Measurements from ENCODE around the gene TFG.
"Not testable (repeated sequence)": the region's sequence is repeated elsewhere in the genome, so short reads cannot be mapped to it uniquely, and the experiment has no call there.

The TFG gene

DNA sequence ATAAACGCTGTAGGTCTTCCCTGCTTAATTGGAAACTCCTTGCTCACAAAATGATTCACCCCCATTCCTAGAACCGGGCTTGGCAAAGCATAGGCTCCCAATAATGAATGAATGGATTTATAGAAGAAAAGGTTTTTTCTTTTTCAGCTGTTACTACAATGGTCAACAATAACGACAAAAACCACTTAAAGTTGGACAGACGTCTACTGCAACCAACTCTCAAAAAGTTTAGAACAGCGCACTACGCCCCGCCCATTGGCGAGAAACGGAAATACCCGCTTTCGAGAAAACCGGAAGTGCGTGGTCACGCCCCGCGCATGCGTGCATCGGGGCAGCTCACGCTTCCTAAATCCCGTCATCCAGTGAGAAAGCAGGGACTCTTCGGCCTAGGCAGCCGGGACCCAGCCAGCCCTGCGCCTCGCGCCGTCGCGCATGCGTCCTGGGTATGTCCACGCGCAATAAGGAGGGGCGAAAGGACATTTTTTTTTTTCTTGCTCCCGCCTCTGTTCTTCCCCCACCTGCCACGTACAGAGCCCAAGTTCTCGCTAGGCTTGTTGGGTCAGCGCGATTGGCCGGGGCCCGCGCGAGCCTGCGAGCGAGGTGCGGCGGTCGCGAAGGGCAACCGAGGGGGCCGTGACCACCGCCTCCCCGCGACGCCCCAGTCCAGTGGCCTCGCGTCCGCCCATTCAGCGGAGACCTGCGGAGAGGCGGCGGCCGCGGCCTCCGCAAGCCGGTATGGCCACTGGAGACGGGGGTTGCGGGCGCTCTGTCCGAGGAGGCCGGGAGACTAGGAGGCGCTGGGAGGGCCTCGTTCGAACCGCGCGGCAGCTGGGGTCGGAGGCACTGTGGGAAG, at the start of gene TFG:
TSS of gene TFG (plus strand) at position 506 of the 853 bp plus-strand sequence. CDS start 4,192 bp downstream, outside the sequence.
- peak; percentile 99 for FAIRE-seq
- DNase-seq (ENCODE audit: extremely low spot score, insufficient read length, low read depth) = peak; percentile 97

DNA sequence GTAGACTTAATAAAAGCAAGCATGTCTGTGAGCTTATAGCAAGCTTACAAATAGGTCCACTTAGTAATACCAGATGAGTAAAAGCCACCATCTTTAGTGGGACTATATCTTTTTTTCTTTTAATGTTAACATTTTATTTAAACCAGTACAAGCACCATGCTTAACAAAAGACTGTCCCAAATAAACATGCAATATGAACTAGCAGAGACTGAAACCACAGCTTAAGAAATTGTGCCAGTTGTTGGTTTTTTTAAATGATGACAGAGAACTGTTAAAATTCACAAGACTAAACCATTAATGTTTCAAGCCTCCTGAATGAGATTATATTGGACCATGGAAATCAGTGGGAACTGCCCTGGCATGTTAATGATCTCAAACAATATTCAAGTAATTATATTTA, 48.0 kb upstream of the TFG start:
- not testable (repeated sequence) for FAIRE-seq; DNase-seq (ENCODE audit: extremely low spot score, insufficient read length, low read depth)

DNA sequence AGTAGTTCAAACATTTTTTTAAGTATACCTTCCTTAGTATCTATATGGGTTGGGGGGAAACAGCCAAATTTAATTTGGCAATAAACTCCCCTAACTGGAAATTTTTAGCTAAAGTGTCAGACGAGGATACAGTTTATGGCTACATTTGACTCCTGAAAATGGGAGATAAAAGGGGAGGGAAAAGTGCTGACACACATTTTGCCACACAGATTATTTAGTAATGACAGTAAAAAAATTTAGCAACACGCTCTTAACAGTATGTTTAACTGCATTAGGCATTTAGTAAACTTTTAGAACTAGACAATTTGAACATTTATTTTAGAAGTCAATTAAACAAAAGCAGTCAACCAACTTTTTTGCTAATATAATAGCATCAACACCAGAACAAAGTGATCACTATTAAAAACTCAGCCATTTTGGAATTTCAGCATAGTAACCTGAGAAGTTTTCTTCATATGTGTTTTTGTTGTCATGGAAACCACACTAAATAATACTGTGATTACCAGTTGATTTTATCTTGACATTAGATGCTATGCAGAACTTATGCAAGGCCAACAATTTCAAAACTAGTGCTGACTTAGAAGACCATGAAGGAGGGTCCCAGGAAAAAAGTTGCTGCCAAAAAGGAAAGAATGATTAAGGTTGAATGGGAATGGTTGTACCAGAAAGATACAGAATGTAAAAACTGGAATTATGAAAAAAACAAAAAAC, 47.0 kb upstream of the TFG start:
- FAIRE-seq (no peak), DNase-seq (ENCODE audit: extremely low spot score, insufficient read length, low read depth) (no peak)

DNA sequence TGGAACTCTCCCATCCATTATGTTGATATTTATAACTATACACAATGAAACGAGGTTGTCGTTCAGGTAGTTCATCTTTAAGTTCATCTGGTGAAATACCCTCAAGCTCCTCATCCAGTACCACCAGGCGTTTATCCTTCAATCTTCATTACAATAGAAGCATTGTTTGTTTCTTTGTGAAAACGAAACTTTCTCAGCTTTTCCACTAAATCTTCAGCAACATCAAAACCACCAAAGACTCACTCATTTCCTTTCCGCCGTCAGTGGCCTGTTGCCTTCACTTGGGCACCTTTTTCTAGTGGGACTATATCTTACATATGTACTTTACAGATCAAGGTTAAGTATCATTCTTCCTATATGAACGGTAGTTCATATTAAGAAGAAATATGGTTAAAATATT, 44.1 kb upstream of the TFG start:
- no peak for FAIRE-seq
- no peak for DNase-seq (ENCODE audit: extremely low spot score, insufficient read length, low read depth)

DNA sequence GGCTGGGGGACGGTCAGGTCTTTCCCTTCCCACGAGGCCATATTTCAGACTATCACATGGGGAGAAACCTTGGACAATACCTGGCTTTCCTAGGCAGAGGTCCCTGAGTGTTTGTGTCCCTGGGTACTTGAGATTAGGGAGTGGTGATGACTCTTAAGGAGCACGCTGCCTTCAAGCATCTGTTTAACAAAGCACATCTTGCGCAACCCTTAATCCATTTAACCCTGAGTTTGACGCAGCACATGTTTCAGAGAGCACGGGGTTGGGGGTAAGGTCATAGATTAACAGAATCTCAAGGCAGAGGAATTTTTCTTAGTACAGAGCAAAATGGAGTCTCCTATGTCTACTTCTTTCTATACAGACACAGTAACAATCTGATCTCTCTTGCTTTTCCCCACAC, 42.6 kb upstream of the TFG start:
- DNase-seq (ENCODE audit: extremely low spot score, insufficient read length, low read depth); FAIRE-seq: not testable (repeated sequence)

DNA sequence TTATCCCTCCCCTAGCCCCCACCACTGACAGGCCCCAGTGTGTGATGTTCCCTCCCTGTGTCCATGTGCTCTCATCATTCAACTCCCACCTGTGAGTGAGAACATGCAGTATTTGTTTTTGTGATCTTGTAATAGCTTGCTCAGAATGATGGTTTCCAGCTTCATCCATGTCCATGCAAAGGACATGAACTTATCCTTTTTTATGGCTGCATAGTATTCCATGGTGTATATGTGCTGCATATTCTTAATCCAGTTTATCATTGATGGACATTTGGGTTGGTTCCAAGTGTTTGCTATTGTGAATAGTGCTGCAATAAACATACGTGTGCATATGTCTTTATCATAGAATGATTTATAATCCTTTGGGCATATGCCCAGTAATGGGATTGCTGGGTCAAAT, 42.0 kb upstream of the TFG start:
- not testable (repeated sequence) for DNase-seq (ENCODE audit: extremely low spot score, insufficient read length, low read depth); FAIRE-seq

DNA sequence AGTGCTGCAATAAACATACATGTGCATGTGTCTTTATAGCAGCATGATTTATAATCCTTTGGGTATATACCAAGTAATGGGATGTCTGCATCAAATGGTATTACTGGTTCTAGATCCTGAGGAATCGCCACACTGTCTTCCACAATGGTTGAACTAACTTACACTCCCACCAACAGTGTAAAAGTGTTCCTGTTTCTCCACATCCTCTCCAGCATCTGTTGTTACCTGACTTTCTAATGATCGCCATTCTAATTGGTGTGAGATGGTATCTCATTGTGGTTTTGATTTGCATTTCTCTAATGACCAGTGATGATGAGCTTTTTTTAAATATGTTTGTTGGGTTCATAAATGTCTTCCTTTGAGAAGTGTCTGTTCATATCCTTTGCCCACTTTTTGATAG, 38.3 kb upstream of the TFG start:
- FAIRE-seq; DNase-seq (ENCODE audit: extremely low spot score, insufficient read length, low read depth): not testable (repeated sequence)

DNA sequence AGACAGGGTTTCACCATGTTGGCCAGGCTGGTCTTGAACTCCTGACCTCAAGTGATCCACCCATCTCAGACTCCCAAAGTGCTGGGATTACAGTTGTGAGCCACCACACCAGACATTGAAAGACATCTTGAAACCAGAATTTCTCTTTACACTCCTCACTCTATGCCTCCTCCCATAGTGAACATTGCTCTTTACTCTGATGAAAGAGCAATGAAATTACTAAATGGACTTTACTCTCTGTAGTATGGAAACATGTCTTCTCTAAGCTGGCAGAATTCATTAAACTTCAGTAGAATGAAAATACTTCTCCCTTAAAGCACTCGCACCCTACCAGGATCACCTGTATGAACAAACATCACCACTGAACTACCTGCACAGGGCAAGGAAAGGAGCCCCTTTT, 27.8 kb upstream of the TFG start:
- DNase-seq (ENCODE audit: extremely low spot score, insufficient read length, low read depth) = no peak
- FAIRE-seq = no peak

DNA sequence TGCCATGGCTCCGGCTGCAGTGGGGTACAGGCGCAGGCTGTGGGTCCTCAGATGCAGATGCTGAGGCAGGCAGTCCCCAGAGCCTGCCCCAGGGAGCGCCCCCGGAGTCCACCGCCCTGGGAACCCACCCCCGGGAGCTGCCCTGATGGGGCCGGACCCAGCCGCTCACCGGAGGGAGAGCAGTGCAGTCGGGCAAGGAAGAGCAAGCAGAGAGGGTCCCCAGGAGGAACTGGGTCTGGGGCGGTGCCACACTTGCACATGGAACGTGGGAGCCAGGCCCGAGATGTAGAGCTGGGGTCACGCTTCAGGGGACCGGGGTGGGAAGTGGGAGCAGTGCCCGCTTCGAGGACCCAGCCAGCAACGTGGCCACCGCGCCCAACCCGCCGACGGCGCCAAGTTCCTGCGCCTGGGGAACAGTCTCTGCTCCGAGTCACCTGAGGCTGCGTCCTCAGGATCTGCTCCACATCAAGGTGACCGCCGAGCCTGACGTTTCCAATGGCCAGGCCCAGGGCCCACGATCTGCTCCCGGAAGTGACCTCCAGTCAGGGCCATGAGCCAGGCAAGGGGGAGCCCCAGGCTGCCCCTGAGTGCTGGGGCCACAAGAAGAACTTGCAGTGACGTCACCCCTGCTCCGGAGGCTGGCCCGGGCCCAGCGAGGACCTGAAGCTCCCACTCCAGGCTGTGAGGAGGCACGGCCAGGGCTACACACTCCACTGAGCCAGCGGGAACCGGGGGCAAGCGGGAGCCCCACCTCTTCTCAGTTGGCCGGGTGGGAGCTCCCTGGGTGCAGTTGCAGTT, 27.0 kb upstream of the TFG start:
- no peak for DNase-seq (ENCODE audit: extremely low spot score, insufficient read length, low read depth)
- no peak for FAIRE-seq

DNA sequence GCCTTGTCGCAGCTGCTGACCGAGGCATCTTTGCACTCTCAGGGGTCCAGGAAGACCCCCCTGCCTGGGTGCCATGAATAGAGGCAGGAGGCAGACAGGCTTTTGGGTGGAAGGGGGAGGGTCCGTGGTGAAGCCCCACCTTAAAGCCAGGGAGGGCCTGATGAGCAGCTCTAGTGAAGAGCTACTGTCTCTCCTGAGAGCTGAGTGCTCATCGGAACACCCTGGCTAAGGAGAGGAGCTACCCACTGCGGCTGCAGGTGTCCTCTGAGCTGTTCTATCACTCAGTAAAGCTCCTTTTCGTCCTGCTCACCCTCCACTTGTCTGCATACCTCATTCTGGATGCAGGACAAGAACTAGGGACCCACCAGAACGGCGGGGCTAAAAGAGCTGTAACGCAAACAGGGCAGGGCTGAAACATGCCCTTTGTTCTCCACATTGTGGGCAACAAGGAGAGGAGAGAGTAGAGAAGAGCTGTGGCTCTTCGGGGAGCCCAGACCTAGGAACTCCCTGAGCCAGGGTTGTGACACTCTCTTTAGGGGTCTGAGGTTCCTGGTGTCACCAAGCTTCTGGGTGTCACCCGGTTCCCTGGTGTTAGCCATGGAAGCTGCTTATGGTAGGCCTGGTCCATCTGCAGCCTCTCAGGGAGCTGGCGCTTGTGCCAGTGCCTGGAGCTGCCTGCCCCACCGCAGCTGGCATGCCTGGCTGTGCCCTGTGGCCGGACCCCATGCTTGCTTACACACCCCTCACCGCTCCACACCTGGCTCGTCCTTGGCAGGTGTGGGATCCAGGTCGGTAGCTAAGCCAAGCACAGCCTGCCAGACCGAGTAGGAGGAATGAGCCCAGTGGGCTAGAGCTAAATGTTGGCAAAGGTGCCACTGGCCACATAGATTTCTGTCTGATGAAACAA, 26.2 kb upstream of the TFG start:
- FAIRE-seq = no peak
- no peak for DNase-seq (ENCODE audit: extremely low spot score, insufficient read length, low read depth)

DNA sequence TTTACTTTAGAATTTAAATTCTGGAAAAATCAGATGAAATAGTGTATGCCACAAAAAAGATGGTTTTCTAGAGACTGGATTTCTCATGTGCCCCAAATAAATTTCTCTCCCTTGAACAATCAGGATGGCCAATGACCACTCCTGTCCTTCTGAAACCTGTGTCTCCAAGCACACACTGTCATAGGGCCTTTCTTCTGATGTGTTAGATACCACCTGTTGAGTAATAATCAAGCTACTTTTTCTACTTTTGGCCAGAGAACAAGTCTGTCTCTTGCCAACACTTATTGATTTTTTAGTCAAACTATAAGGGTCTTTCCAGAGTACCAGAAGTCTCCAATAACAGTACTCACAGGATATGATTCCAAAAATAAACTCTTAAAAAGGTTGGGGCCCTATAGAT, 16.1 kb upstream of the TFG start:
- DNase-seq (ENCODE audit: extremely low spot score, insufficient read length, low read depth) (no peak), FAIRE-seq (no peak)

DNA sequence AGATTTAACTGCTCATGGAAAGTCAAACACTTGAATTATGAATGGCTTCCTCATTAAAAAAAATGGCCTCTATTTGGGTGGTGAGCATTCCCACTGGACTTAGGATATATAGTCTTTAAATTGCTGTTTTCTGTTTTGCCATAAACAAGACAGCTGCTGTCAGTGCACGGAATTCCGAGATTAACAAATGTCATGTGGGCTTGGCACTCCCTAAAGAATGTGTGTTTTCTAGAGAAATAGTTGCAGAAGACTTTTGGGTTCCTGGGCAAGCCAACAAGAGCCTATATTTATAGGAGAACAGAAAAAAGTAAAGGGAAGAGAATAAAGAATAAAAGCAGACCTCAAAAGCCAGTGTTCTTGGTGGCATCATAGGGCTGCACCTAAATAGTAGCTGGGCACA, 13.6 kb upstream of the TFG start:
- DNase-seq (ENCODE audit: extremely low spot score, insufficient read length, low read depth) (no peak), FAIRE-seq (no peak)

DNA sequence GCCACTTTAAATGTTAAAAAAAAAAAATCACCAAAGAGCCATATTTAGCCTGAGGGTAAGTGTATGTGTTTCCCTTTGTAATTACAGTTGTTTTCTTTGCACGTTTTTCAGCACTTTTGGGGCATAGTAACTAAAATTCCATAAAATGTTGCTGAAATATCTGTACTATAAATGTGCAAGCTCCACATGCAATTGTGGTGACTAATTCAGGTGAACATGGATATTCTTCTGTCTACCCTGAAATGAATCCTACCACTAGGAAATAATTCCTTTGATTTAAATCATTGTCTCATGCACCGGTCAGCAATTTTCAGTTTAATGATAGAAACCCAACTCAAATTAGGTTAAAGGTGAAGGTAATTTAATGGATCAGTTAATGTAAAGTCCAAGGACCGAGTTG, 13.1 kb upstream of the TFG start:
- no peak for FAIRE-seq
- DNase-seq (ENCODE audit: extremely low spot score, insufficient read length, low read depth) = no peak

DNA sequence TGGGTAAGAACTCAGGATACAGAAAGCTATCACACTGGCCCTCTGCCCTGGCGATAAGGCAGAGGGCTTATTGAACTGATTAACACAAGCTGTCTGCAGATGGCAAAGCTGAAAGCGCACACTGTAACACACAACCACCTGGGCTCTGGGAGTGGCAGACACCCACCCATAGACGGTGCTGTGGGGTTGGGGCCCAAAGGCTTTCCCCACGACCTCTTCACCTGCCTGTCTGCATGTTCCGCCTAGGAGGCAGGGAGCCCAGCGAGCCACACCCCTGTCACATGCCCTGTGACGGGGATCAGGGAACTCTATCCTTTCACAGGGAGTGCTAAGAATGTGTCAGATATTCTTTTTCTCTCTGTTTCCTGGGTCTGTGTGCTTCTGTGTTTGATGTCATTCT, 12.1 kb upstream of the TFG start:
- FAIRE-seq (no peak), DNase-seq (ENCODE audit: extremely low spot score, insufficient read length, low read depth) (no peak)

DNA sequence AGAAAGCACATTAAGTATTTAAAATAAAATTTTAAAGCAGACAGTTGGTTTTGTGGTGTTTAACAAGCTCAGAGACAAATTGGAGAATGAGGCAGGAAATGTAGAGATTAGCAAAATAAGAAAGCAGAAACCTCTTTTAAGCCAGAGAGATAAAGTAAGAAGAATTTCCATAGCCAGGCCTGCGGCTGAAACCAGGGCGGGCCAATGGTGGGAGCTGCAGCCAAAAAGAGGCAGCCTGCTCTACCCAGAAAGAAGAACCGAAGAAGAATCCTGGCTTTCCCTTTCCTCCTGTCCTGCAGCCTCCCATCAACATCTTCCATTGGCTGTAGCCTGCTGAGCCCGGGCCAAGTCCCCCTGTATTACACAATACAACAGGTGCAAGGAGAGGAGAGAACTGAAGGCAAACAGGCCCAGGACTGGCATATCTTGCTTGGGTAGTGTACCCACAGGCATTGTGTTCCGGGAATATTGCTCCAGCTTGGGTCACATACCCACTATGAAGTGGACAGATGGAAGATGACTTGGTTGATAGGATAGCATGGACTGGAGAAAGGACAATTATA, 11.5 kb upstream of the TFG start:
- no peak for FAIRE-seq
- no peak for DNase-seq (ENCODE audit: extremely low spot score, insufficient read length, low read depth)

DNA sequence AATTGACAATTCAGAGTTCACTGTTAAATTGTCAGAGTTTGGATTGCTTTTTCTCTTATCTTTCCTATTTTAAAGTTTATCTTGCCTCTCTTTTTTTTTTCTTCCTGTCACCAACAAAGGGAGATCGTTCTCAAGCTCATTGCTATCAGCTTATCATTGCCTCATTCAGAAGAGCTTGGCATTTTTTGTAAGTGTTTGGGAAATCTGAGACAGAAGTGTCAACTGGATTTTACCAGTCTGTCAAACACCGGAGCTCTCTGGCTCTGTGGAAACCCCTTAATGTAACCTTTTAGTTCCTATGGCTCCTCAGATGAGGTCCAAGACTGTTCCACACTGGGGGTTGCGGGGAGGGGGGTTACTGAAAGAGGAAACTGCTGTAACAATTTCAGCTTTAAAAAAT, 10.6 kb upstream of the TFG start:
- DNase-seq (ENCODE audit: extremely low spot score, insufficient read length, low read depth) (no peak), FAIRE-seq (no peak)

DNA sequence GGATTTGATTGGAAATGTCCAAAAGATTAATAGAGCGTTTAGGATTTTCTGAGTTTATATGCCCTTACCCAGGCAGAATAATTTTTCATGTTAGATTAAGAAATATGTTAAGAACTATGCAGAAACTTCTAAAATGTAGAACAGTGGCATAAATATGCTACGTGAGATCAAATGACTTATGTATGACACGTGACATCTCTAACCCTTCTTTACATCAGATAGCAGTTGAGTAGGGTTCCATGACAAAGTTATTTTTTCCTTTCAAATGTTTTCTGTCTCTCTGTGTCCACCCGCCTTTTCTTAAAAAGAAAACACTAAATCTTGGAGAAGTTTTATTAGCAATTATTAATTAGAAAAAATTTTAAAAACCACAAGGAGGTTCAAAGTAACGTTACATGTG, 8.6 kb upstream of the TFG start:
- FAIRE-seq = no peak

DNA sequence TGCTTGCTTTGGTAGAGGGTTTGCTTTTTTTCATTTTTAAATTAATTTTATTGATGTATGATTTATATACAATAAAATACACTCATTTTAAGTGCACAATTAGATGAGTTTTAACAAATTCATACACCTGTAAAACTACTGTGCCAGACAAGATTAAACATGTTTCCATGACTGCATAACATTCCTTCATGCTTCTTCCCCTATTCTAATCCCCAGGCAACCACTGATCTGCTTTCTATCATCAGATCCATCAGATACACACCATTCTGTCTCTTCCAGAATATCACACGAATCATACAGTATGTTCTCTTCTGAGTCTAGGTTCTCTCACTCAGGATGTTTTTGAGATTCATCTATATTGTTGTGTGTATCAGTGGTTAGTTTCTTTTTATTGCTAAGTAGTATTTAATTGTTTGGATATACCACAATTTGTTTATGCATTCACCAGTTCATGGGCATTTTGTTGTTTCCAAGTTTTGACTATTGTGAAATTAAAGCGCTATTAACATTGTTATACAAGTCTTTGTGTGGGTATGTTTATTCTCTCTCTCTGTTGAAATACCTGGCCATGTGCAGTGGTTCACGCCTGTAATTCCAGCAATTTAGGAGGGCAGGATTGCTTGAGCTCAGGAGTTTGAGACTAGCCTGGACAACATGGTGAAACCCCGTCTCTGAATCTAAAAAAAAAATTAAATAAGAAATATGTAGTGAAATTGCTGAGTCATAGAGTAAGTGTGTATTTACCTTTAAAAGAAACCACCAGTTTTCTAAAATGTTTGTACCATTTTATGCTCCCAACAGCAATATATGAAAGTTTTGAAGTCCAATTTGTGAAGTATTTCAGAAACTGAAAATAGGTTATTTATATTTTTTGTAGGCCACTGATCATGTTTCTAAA, 7.0 kb upstream of the TFG start:
- FAIRE-seq (no peak), DNase-seq (ENCODE audit: extremely low spot score, insufficient read length, low read depth) (no peak)

More for the DNA sequence above, 8.6 kb upstream of the TFG start:
- no peak for DNase-seq (ENCODE audit: extremely low spot score, insufficient read length, low read depth)
